SH-SY5Y (cell line): ENCODE data around the gene XPO4.

Source experiments
- GATA2 ChIP-seq: IDR thresholded peaks from 2 replicates; pipeline ENCODE4 v1.6.1; 2011; ENCODE audit warnings: mild to moderate bottlenecking, low read depth, low read length
- GATA3 ChIP-seq: IDR thresholded peaks from 2 replicates; pipeline ENCODE4 v1.6.1; 2011; ENCODE audit warnings: low read depth, mild to moderate bottlenecking, low read length, moderate library complexity

GRCh38 chr13:20775961-20776360 is 126.6 kb downstream of the XPO4 start:
- TF ChIP-seq GATA2 (no peak), GATA3 (no peak)
